ENCODE results near the gene RAD51B.
"Not testable (repeated sequence)": the region's sequence is repeated elsewhere in the genome, so short reads cannot be mapped to it uniquely, and the experiment has no call there.

RAD51B gene

GRCh38 chr14:68018598-68018997, 199.0 kb downstream of the RAD51B start:
- DNase-seq (ENCODE audit: low read depth in 2 of 3, low spot score in 2 of 3), result no peak

- DNase-seq (ENCODE audit: low read depth in 2 of 3, low spot score in 2 of 3), result no peak
These were observed 200.9 kb downstream of the RAD51B start for GRCh38 chr14:68020493-68020892.

GRCh38 chr14:68020999-68021663, 201.6 kb downstream of the RAD51B start:
- no peak for DNase-seq (ENCODE audit: low read depth in 2 of 3, low spot score in 2 of 3)

- no peak for DNase-seq (ENCODE audit: low read depth in 2 of 3, low spot score in 2 of 3)
These were observed 207.7 kb downstream of the RAD51B start for GRCh38 chr14:68027276-68027675.

GRCh38 chr14:68028075-68028474, 208.5 kb downstream of the RAD51B start:
- DNase-seq (ENCODE audit: low read depth in 2 of 3, low spot score in 2 of 3), result no peak

GRCh38 chr14:68031011-68031410, 211.4 kb downstream of the RAD51B start:
- not testable (repeated sequence) for DNase-seq (ENCODE audit: low read depth in 2 of 3, low spot score in 2 of 3)

- no peak for DNase-seq (ENCODE audit: low read depth in 2 of 3, low spot score in 2 of 3)
These were observed 212.6 kb downstream of the RAD51B start for GRCh38 chr14:68032154-68032553.

GRCh38 chr14:68033336-68033932, 213.9 kb downstream of the RAD51B start:
- no peak for DNase-seq (ENCODE audit: low read depth in 2 of 3, low spot score in 2 of 3)

- DNase-seq (ENCODE audit: low read depth in 2 of 3, low spot score in 2 of 3), result no peak
These were observed 215.3 kb downstream of the RAD51B start for GRCh38 chr14:68034896-68035295.

- no peak for DNase-seq (ENCODE audit: low read depth in 2 of 3, low spot score in 2 of 3)
These were observed 216.6 kb downstream of the RAD51B start for GRCh38 chr14:68036202-68036601.

GRCh38 chr14:68039593-68039992, 220.0 kb downstream of the RAD51B start:
- DNase-seq (ENCODE audit: low read depth in 2 of 3, low spot score in 2 of 3), result no peak

- no peak for DNase-seq (ENCODE audit: low read depth in 2 of 3, low spot score in 2 of 3)
These were observed 221.2 kb downstream of the RAD51B start for GRCh38 chr14:68040633-68041369.

GRCh38 chr14:68041876-68042354, 222.3 kb downstream of the RAD51B start:
- no peak for DNase-seq (ENCODE audit: low read depth in 2 of 3, low spot score in 2 of 3)

- DNase-seq (ENCODE audit: low read depth in 2 of 3, low spot score in 2 of 3), result no peak
These were observed 223.1 kb downstream of the RAD51B start for GRCh38 chr14:68042586-68043210.

- no peak for DNase-seq (ENCODE audit: low read depth in 2 of 3, low spot score in 2 of 3)
These were observed 224.2 kb downstream of the RAD51B start for GRCh38 chr14:68043752-68044151.

GRCh38 chr14:68047906-68048305, 228.3 kb downstream of the RAD51B start:
- no peak for DNase-seq (ENCODE audit: low read depth in 2 of 3, low spot score in 2 of 3)

- DNase-seq (ENCODE audit: low read depth in 2 of 3, low spot score in 2 of 3), result not testable (repeated sequence)
These were observed 229.2 kb downstream of the RAD51B start for GRCh38 chr14:68048815-68049214.

- DNase-seq (ENCODE audit: low read depth in 2 of 3, low spot score in 2 of 3), result no peak
These were observed 230.6 kb downstream of the RAD51B start for GRCh38 chr14:68050177-68050576.

- DNase-seq (ENCODE audit: low read depth in 2 of 3, low spot score in 2 of 3), result no peak
These were observed 231.6 kb downstream of the RAD51B start for GRCh38 chr14:68051146-68051545.

- no peak for DNase-seq (ENCODE audit: low read depth in 2 of 3, low spot score in 2 of 3)
These were observed 240.6 kb downstream of the RAD51B start for GRCh38 chr14:68060198-68060597.

- DNase-seq (ENCODE audit: low read depth in 2 of 3, low spot score in 2 of 3), result no peak
These were observed 243.1 kb downstream of the RAD51B start for GRCh38 chr14:68062651-68063050.

GRCh38 chr14:68065322-68065721, 245.7 kb downstream of the RAD51B start:
- no peak for DNase-seq (ENCODE audit: low read depth in 2 of 3, low spot score in 2 of 3)

Data from activated CD8-positive, alpha-beta memory T cell treated with anti-CD3 and anti-CD28 coated beads for 48 hours (primary cell).